GM12878 (cell line): ENCODE results near the gene FAM89A.

Experiments
- ATF2 ChIP-seq: IDR thresholded peaks from 2 replicates; pipeline ENCODE4 v1.6.1; 2012; ENCODE audit warnings: low read length, inconsistent platforms
- CHD4 ChIP-seq: fragments of 200-600 bp; sonication (generic); IDR thresholded peaks from 2 replicates; pipeline ENCODE4 v1.6.1; 2016; ENCODE audit warnings: mild to moderate bottlenecking
- CTCF ChIP-seq, 3 experiments: IDR thresholded peaks in 2 of 3; conservative IDR thresholded peaks in 1 of 3; 2 replicates each; pipeline ENCODE4 v1.5.1; 2011; ENCODE audit warnings: low read depth in 3 of 3, low read length in 3 of 3, mild to moderate bottlenecking in 3 of 3, control low read depth in 2 of 3, moderate library complexity in 2 of 3, inconsistent platforms in 1 of 3, mixed read lengths in 1 of 3; ENCODE audit not compliant: control insufficient read depth in 2 of 3, insufficient read depth in 1 of 3; ENCODE audit errors: extremely low read depth in 1 of 3
- EGR1 ChIP-seq, 2 experiments: IDR thresholded peaks; 1 replicate in 1 of 2; 2 replicates in 1 of 2; pipeline ENCODE4 v1.6.1; 2011 to 2012; ENCODE audit warnings: low read depth in 2 of 2, low read length in 2 of 2, borderline replicate concordance in 1 of 2, mild to moderate bottlenecking in 1 of 2, moderate library complexity in 1 of 2
- EP300 ChIP-seq, 2 experiments: fragments of 150-350 bp in 1 of 2; IDR thresholded peaks; 2 replicates each; pipeline ENCODE4 v1.6.1; 2011 to 2012; ENCODE audit warnings: low read depth in 2 of 2, low read length in 2 of 2, borderline replicate concordance in 1 of 2, improper control_type of control experiment in 1 of 2, inconsistent platforms in 1 of 2; ENCODE audit not compliant: control insufficient read depth in 1 of 2
- HDAC2 ChIP-seq: fragments of 200-600 bp; sonication (generic); IDR thresholded peaks from 2 replicates; pipeline ENCODE4 v1.6.1; 2017
- NR2C2 ChIP-seq: IDR thresholded peaks from 2 replicates; pipeline ENCODE4 v1.6.1; 2011; ENCODE audit warnings: borderline replicate concordance, low read depth; ENCODE audit not compliant: control insufficient read depth, insufficient read length
- POLR2A ChIP-seq: IDR thresholded peaks from 2 replicates; pipeline ENCODE4 v1.6.1; 2011; ENCODE audit warnings: low read depth, mild to moderate bottlenecking, low read length
- SIN3A ChIP-seq: IDR thresholded peaks from 2 replicates; pipeline ENCODE4 v1.6.1; 2012; ENCODE audit warnings: low read depth, low read length, improper control_type of control experiment
- SP1 ChIP-seq: IDR thresholded peaks from one replicate; pipeline ENCODE4 v1.6.1; 2011; ENCODE audit warnings: low read depth, low read length
- TAF1 ChIP-seq: IDR thresholded peaks from 2 replicates; pipeline ENCODE4 v1.6.1; 2011; ENCODE audit warnings: mild to moderate bottlenecking, low read depth, low read length, borderline replicate concordance
- TCF3 ChIP-seq: IDR thresholded peaks from 2 replicates; pipeline ENCODE4 v1.6.1; 2012; ENCODE audit warnings: low read depth, mild to moderate bottlenecking, low read length, borderline replicate concordance; ENCODE audit not compliant: insufficient read depth

GRCh38 chr1:230982696-230983095, 57.4 kb downstream of the FAM89A start:
- TF ChIP-seq NR2C2 (no peak), CTCF (IDR thresholded peaks at IDR 0.05 in 2 of 3, conservative IDR thresholded peaks at IDR 0.05 in 1 of 3; ENCODE audit: control insufficient read depth in 2 of 3, extremely low read depth in 1 of 3, insufficient read depth in 1 of 3, low read depth in 3 of 3, low read length in 3 of 3) (no peak), EP300 (IDR thresholded peaks at IDR 0.05; ENCODE audit: borderline replicate concordance in 1 of 2, control insufficient read depth in 1 of 2, low read depth in 2 of 2, low read length in 2 of 2) (no peak), POLR2A (no peak), TAF1 (no peak), EGR1 (IDR thresholded peaks at IDR 0.05; ENCODE audit: borderline replicate concordance in 1 of 2, low read depth in 2 of 2, low read length in 2 of 2) (no peak), ATF2 (no peak), TCF3 (no peak), HDAC2 (no peak), SIN3A (no peak), SP1 (no peak), CHD4 (no peak)
